ENCODE measurements around the gene TDRD7. TPM values are rescaled to one million over a fixed set of nuclear protein-coding genes. Genes with fewer than 3 reads are reported as not detected.

The TDRD7 gene
- total RNA-seq, 4 donors from 2014 or later = 4.2 to 13.0 (median 8.3) TPM

GRCh38 chr9:97475059-97475458 lies 63.2 kb downstream of the TDRD7 start:
- Histone ChIP-seq H3K27me3 (no peaks in the 10 kb centered on the region), H3K9me3 (no peaks in the 10 kb centered on the region), H3K4me3 (no peak overlapping the region), H3K27ac (no peak overlapping the region), H3K36me3 (peaks cover 16% of the 10 kb centered on the region), H3K4me1 (no peaks in the 10 kb centered on the region)
- WGBS = 77% methylated on average over 2 of the region's 2 CpGs
- no peak for DNase-seq (ENCODE audit: low spot score in 2 of 2)
- TF ChIP-seq CTCF (IDR thresholded peaks at IDR 0.05) = no peak
- TF ChIP-seq EP300 (IDR thresholded peaks at IDR 0.05) = no peak
- TF ChIP-seq POLR2A (IDR thresholded peaks at IDR 0.05) = no peak
- no peak for TF ChIP-seq POLR2AphosphoS5 (IDR thresholded peaks at IDR 0.05)

- TF ChIP-seq CTCF (IDR thresholded peaks at IDR 0.05) (no peak), POLR2AphosphoS5 (IDR thresholded peaks at IDR 0.05) (no peak), POLR2A (IDR thresholded peaks at IDR 0.05) (no peak), EP300 (IDR thresholded peaks at IDR 0.05) (no peak)
- WGBS = 53% methylated on average over 3 of the region's 3 CpGs
Observed at GRCh38 chr9:97478301-97478981, 66.5 kb downstream of the TDRD7 start.

GRCh38 chr9:97479496-97480159 lies 67.7 kb downstream of the TDRD7 start:
- no peak for DNase-seq (ENCODE audit: low spot score in 2 of 2)
- H3K4me3 ChIP-seq = no peak overlapping the region
- no peaks in the 10 kb centered on the region for H3K9me3 ChIP-seq
- H3K27ac ChIP-seq = no peak overlapping the region
- TF ChIP-seq POLR2AphosphoS5 (IDR thresholded peaks at IDR 0.05) (no peak), POLR2A (IDR thresholded peaks at IDR 0.05) (no peak), EP300 (IDR thresholded peaks at IDR 0.05) (no peak), CTCF (IDR thresholded peaks at IDR 0.05) (no peak)
- WGBS = 78% methylated on average over 5 of the region's 5 CpGs
- H3K4me1 ChIP-seq = no peaks in the 10 kb centered on the region
- peaks cover 22% of the 10 kb centered on the region for H3K36me3 ChIP-seq
- no peaks in the 10 kb centered on the region for H3K27me3 ChIP-seq

More at GRCh38 chr9:97478301-97478981, 66.5 kb downstream of the TDRD7 start:
- Histone ChIP-seq H3K9me3 (no peaks in the 10 kb centered on the region), H3K36me3 (peaks cover 29% of the 10 kb centered on the region), H3K4me1 (no peaks in the 10 kb centered on the region), H3K4me3 (no peak overlapping the region), H3K27me3 (no peaks in the 10 kb centered on the region), H3K27ac (no peak overlapping the region)
- DNase-seq (ENCODE audit: low spot score in 2 of 2) = no peak

GRCh38 chr9:97480174-97480573 lies 68.3 kb downstream of the TDRD7 start:
- no peak overlapping the region for H3K4me3 ChIP-seq
- no peak for TF ChIP-seq EP300 (IDR thresholded peaks at IDR 0.05)
- no peak for TF ChIP-seq CTCF (IDR thresholded peaks at IDR 0.05)
- no peak for TF ChIP-seq POLR2AphosphoS5 (IDR thresholded peaks at IDR 0.05)
- no peak for TF ChIP-seq POLR2A (IDR thresholded peaks at IDR 0.05)
- no peaks in the 10 kb centered on the region for H3K4me1 ChIP-seq
- no peaks in the 10 kb centered on the region for H3K27me3 ChIP-seq
- no peak overlapping the region for H3K27ac ChIP-seq
- WGBS = 62% methylated on average over 1 of the region's 1 CpG
- DNase-seq (ENCODE audit: low spot score in 2 of 2) = no peak
- H3K9me3 ChIP-seq = no peaks in the 10 kb centered on the region
- H3K36me3 ChIP-seq = peaks cover 17% of the 10 kb centered on the region

- no peaks in the 10 kb centered on the region for H3K9me3 ChIP-seq
- H3K4me1 ChIP-seq = no peaks in the 10 kb centered on the region
- H3K27ac ChIP-seq = no peak overlapping the region
- peaks cover 15% of the 10 kb centered on the region for H3K36me3 ChIP-seq
- TF ChIP-seq EP300 (IDR thresholded peaks at IDR 0.05) (no peak), CTCF (IDR thresholded peaks at IDR 0.05) (no peak), POLR2A (IDR thresholded peaks at IDR 0.05) (no peak), POLR2AphosphoS5 (IDR thresholded peaks at IDR 0.05) (no peak)
- H3K27me3 ChIP-seq = no peaks in the 10 kb centered on the region
- DNase-seq (ENCODE audit: low spot score in 2 of 2) = no peak
- no peak overlapping the region for H3K4me3 ChIP-seq
- WGBS = 87% methylated on average over 1 of the region's 1 CpG
Observed at GRCh38 chr9:97480749-97481148, 68.9 kb downstream of the TDRD7 start.
